ENCODE results near the gene ATRIP.

DNA sequence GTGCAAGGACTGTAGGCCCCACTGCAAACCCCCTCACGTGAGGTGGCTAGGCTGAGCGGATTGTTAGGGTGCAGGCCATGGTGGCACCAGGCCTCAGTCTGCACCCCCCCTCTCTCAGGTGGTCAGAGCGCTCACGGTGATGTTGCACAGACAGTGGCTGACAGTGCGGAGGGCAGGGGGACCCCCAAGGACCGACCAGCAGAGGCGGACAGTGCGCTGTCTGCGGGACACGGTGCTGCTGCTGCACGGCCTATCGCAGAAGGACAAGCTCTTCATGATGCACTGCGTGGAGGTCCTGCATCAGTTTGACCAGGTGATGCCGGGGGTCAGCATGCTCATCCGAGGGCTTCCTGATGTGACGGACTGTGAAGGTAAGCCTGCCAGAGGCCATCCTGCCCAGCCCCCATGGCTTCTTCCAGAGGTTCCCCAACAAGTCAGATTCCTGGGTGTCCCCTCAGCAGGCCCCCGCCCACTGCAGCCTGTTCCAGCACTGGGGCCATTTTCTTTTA lies 18.2 kb downstream of the ATRIP start:
- TF ChIP-seq, protein P1, sequence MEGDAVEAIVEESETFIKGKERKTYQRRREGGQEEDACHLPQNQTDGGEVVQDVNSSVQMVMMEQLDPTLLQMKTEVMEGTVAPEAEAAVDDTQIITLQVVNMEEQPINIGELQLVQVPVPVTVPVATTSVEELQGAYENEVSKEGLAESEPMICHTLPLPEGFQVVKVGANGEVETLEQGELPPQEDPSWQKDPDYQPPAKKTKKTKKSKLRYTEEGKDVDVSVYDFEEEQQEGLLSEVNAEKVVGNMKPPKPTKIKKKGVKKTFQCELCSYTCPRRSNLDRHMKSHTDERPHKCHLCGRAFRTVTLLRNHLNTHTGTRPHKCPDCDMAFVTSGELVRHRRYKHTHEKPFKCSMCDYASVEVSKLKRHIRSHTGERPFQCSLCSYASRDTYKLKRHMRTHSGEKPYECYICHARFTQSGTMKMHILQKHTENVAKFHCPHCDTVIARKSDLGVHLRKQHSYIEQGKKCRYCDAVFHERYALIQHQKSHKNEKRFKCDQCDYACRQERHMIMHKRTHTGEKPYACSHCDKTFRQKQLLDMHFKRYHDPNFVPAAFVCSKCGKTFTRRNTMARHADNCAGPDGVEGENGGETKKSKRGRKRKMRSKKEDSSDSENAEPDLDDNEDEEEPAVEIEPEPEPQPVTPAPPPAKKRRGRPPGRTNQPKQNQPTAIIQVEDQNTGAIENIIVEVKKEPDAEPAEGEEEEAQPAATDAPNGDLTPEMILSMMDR (IDR thresholded peaks at IDR 0.05; ENCODE audit: control extremely low read depth in 1 of 3, insufficient read depth in 1 of 3, low read depth in 1 of 3, low read length in 3 of 3), result no peak
- TF ChIP-seq EP300 (IDR thresholded peaks at IDR 0.05; ENCODE audit: borderline replicate concordance in 1 of 2, low read depth in 2 of 2, low read length in 2 of 2), result no peak
- TF ChIP-seq TAF1 (IDR thresholded peaks at IDR 0.05; ENCODE audit: low read depth, low read length), result no peak
- no peak for TF ChIP-seq RNF2 (IDR thresholded peaks at IDR 0.05; ENCODE audit: borderline replicate concordance, low read depth, low read length, missing control alignments, poor library complexity, severe bottlenecking)
- TF ChIP-seq POLR2AphosphoS5 (IDR thresholded peaks at IDR 0.05; ENCODE audit: low read depth, low read length), result no peak; the same call in 1 of the 2 replicates
- no peak for TF ChIP-seq RAD21 (IDR thresholded peaks at IDR 0.05 in 1 of 2, conservative IDR thresholded peaks at IDR 0.05 in 1 of 2; ENCODE audit: low read depth in 2 of 2, low read length in 2 of 2)
- no peak for TF ChIP-seq POLR2A (IDR thresholded peaks at IDR 0.05; ENCODE audit: control extremely low read depth in 1 of 2, low read depth in 2 of 2, low read length in 2 of 2)
- no peak for TF ChIP-seq JUND (IDR thresholded peaks at IDR 0.05; ENCODE audit: low read length)
- TF ChIP-seq HDAC2 (IDR thresholded peaks at IDR 0.05; ENCODE audit: borderline replicate concordance in 1 of 2, low read depth in 2 of 2, low read length in 2 of 2), result no peak
- no peak for TF ChIP-seq SIN3A (conservative IDR thresholded peaks at IDR 0.05 in 1 of 2, IDR thresholded peaks at IDR 0.05 in 1 of 2; ENCODE audit: low read depth in 1 of 2, low read length in 2 of 2)
- no peak for TF ChIP-seq TEAD4 (IDR thresholded peaks at IDR 0.05; ENCODE audit: low read depth, low read length)

Measured in H1 (cell line).